ENCODE results near the gene PKP3.

Gene PKP3

DNA sequence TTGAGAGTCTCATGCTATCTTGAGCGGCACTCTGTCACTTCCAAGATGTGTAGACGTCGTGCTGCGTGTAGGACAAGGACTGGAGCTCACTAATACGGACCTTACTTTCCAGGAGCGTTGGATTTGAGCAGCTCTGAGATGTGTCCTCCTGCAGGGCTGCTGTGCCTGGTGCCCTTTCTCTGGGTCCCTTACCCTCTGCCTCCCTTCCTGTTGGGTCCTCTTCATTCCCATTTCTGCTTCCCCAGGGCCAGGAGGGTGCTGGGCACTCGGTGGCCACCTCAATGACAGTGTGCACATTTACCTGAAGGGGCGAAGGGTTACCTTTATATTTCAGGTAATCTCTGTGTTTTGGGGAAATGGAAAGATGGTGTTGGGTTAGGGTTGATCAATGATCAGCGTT, 60.0 kb downstream of the PKP3 start:
- TF ChIP-seq, protein P1, sequence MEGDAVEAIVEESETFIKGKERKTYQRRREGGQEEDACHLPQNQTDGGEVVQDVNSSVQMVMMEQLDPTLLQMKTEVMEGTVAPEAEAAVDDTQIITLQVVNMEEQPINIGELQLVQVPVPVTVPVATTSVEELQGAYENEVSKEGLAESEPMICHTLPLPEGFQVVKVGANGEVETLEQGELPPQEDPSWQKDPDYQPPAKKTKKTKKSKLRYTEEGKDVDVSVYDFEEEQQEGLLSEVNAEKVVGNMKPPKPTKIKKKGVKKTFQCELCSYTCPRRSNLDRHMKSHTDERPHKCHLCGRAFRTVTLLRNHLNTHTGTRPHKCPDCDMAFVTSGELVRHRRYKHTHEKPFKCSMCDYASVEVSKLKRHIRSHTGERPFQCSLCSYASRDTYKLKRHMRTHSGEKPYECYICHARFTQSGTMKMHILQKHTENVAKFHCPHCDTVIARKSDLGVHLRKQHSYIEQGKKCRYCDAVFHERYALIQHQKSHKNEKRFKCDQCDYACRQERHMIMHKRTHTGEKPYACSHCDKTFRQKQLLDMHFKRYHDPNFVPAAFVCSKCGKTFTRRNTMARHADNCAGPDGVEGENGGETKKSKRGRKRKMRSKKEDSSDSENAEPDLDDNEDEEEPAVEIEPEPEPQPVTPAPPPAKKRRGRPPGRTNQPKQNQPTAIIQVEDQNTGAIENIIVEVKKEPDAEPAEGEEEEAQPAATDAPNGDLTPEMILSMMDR (conservative IDR thresholded peaks at IDR 0.05) = no peak

More for the DNA sequence above, 60.0 kb downstream of the PKP3 start:
- H3K27ac ChIP-seq = no peak overlapping the region

Data from VCaP (cell line).